Mucosa of descending colon (tissue), 3 donors: ENCODE measurements around the gene TRIP12. TPM values are rescaled to one million over a fixed set of nuclear protein-coding genes. Genes with fewer than 3 reads are reported as not detected.
"Not testable (repeated sequence)": the region's sequence is repeated elsewhere in the genome, so short reads cannot be mapped to it uniquely, and the experiment has no call there.

Experiments used
- ATAC-seq: fragments of 200-7000 bp; cut with Tn5 transposase; one replicate; pipeline ENCODE4 v1.9.1; 2020; ENCODE audit warnings: mild to moderate bottlenecking, moderate library complexity
- DNase-seq, 3 donors: peaks; one replicate each; pipeline ENCODE4 v3.0.0-alpha.2; 2020
- H3K36me3 ChIP-seq: fragments of 200-600 bp; one replicate; pipeline ENCODE4 v1.8.0; 2021; ENCODE audit warnings: low read depth, mild to moderate bottlenecking
- H3K4me1 ChIP-seq: fragments of 200-600 bp; one replicate; pipeline ENCODE4 v1.8.0; 2021; ENCODE audit warnings: low read depth, mild to moderate bottlenecking
- H3K4me3 ChIP-seq: fragments of 200-600 bp; one replicate; pipeline ENCODE4 v1.8.0; 2021; ENCODE audit warnings: mild to moderate bottlenecking
- H3K9me3 ChIP-seq: fragments of 200-600 bp; one replicate; pipeline ENCODE4 v1.8.0; 2021; ENCODE audit warnings: mild to moderate bottlenecking
- intact Hi-C, 2 donors: fragments of 100-400 bp; cut with DNase I in 1 of 2; cut with micrococcal nuclease in 1 of 2; formaldehyde crosslinking; loops; one replicate each; pipeline versions ENCODE4 v1.11.0 to v1.11.1; 2022; cut with DNase I, micrococcal nuclease
- total RNA-seq, 3 donors: library from RNA; stranded (reverse); fragmentation: NEBNext Ultra II Directional in 2 of 3; extraction: Animal tissue kit (Norgen Biotek cat#: 25700) in 2 of 3; gene quantifications; one replicate each; pipeline versions ENCODE4 v1.2.1 to v1.2.4, GENCODE V29; 2021 to 2023
- TF ChIP-seq, protein P1 (sequence below): fragments of 200-600 bp; IDR thresholded peaks from one replicate; pipeline ENCODE4 v1.8.0; 2022; ENCODE audit warnings: antibody characterized with exemption, mild to moderate bottlenecking
- donor health status: DM: no; HTN: no; CAD: no; lungs with moderate emphysema.
- donor health status: DM: no; HTN: no; CAD: no.
- donor health status: DM: no; HTN: yes; CAD: no.

Gene TRIP12
- total RNA-seq, 3 donors from 2014 or later = 196 to 240 (median 202) TPM

DNA sequence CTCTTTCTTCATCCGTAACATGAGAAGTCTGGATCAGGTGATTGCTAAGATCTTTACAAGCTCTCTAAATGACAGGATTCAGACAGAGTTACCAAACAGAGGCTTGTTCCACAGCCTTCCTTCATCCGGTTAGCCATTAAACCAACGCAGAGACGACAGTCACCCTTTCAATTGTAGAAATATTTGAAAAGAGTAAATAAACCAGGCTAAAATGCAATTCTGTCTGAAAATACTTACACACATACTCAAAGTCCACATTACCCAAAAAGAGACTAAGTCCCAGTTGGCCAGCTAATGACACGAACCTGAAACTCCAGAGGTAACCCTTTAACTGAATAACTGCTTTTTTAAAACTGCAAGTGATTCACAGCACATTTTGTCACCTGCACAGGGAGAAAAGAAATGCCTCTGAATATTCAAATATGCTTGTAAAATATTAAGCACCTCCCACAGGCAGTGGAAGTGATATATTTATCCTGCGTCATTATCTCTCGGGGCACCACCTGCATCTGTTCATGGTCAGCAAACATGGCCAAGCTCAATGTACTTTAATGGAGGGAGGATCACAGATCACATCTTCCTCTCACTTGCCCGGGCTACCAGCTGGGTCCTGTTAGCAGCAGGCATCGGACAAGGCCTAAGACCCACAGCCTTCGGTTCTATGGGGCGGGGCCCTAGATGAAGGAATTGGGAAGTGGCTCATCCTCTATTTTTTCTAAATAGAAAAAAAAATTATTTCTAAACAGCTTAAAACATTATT is 168.7 kb downstream of the TRIP12 start:
- Histone ChIP-seq H3K9me3 (no peaks in the 10 kb centered on the region), H3K4me3 (no peak overlapping the region), H3K4me1 (no peaks in the 10 kb centered on the region), H3K36me3 (no peaks in the 10 kb centered on the region)
- intact Hi-C loops = no loop called here
- DNase-seq (no peak), ATAC-seq (peak; percentile 31)
- TF ChIP-seq, protein P1, sequence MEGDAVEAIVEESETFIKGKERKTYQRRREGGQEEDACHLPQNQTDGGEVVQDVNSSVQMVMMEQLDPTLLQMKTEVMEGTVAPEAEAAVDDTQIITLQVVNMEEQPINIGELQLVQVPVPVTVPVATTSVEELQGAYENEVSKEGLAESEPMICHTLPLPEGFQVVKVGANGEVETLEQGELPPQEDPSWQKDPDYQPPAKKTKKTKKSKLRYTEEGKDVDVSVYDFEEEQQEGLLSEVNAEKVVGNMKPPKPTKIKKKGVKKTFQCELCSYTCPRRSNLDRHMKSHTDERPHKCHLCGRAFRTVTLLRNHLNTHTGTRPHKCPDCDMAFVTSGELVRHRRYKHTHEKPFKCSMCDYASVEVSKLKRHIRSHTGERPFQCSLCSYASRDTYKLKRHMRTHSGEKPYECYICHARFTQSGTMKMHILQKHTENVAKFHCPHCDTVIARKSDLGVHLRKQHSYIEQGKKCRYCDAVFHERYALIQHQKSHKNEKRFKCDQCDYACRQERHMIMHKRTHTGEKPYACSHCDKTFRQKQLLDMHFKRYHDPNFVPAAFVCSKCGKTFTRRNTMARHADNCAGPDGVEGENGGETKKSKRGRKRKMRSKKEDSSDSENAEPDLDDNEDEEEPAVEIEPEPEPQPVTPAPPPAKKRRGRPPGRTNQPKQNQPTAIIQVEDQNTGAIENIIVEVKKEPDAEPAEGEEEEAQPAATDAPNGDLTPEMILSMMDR = no peak

DNA sequence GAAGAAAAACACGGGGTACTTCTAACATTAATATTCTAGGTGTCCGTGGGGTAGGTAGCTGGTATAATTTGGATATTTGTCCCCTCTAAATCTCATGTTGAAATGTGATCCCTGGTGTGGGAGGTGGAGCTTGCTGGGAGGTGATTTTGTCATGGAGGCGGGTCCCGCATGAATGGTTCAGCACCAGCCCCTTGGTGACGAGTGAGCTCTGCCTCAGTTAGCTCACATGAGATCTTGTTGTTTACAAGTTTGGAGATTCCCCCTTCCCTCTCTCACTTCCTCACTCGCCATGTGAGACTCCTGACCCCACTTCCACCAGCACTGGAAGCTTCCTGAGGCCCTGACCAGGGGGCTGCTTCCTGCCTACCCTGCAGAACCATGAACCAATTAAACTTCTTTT is 172.0 kb downstream of the TRIP12 start:
- Histone ChIP-seq H3K36me3 (no peaks in the 10 kb centered on the region), H3K9me3 (no peaks in the 10 kb centered on the region), H3K4me1 (no peaks in the 10 kb centered on the region), H3K4me3 (no peak overlapping the region)
- DNase-seq = no peak
- ATAC-seq = no peak
- intact Hi-C loops = no loop called here
- TF ChIP-seq, protein P1 = no peak

DNA sequence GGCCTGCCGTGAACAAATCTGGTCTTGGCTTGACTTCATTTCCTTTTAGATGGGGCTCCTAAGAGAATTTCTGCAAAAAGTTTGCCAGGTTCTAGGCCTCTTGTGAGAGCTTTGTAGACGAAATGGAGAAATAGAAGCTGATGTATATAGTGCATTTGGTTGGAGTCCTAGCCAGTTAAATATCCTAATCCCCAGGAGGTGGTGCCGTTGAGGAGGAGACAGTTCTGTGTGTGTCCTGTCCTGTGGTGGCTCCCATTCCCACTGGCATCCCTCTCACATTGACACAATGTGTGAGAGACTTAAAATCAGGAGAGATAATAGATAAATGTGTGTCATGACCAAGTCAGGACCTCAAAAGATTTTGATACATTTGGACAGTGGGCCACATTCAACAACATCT is 172.9 kb downstream of the TRIP12 start:
- H3K36me3 ChIP-seq = no peaks in the 10 kb centered on the region
- DNase-seq (no peak), ATAC-seq (no peak)
- TF ChIP-seq, protein P1 = no peak
- intact Hi-C loops = no loop called here
- no peaks in the 10 kb centered on the region for H3K9me3 ChIP-seq
- no peaks in the 10 kb centered on the region for H3K4me1 ChIP-seq
- H3K4me3 ChIP-seq = no peak overlapping the region

DNA sequence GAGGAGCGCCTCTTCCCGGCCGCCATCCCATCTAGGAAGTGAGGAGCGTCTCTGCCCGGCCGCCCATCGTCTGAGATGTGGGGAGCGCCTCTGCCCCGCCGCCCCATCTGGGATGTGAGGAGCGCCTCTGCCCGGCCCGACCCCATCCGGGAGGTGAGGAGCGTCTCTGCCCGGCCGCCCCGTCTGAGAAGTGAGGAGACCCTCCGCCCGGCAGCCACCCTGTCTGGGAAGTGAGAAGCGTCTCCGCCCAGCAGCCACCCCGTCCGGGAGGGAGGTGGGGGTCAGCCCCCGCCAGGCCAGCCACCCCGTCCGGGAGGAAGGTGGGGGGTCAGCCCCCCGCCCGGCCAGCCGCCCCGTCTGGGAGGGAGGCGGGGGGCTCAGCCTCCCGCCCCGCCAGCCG is 179.1 kb downstream of the TRIP12 start:
- H3K36me3 ChIP-seq, ATAC-seq, DNase-seq, H3K4me3 ChIP-seq, H3K4me1 ChIP-seq, H3K9me3 ChIP-seq, intact Hi-C loops: not testable (repeated sequence)

DNA sequence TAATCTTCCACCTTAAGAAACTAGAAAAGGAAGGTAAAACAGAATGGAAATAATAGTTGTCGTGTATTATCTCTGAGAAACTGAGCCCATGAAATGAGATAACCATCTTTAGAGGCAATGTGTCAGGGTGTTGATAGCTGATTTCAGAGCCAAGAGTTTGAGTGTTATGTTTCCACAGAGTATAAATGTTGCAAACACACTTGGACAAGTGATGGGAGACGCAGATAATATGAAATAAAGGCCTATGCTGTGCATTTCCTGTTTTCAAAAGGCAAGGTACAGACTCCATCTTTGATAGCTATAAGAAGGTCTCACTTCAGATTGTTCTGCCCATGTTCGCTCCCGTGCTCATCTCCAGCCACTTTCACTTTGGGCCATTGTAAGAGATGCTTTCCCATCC is 181.5 kb downstream of the TRIP12 start:
- intact Hi-C loops = no loop called here
- no peaks in the 10 kb centered on the region for H3K36me3 ChIP-seq
- H3K4me1 ChIP-seq = no peaks in the 10 kb centered on the region
- TF ChIP-seq, protein P1 = no peak
- no peak for ATAC-seq
- H3K4me3 ChIP-seq = no peak overlapping the region
- peaks cover 12% of the 10 kb centered on the region for H3K9me3 ChIP-seq
- DNase-seq = no peak

DNA sequence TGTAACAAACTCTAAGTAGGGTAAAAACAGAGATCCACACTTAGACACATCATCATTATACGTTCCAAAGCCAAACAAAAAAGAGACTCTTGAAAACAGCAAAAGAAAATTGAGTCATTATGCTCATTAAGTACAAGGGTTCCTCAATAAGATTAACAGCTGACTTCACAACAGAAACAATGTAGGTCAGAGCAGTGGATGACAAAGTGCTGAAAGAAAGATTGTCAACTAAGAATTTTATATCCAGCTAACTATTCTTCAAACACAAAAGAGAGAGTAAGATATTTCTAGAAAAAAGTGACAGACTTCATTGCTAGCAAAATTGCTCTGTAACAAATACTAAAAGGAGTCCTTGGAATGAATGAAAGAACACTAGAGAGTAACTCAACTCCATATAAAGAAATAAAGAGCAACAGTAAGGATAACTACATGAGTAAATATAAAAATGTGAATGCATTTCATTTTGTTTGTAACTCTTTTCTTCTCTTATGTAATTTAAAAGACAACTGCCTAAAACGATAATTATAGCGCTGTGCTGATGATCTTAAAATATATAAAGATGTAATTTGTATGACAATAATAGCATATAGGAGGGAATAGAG is 183.7 kb downstream of the TRIP12 start:
- TF ChIP-seq, protein P1 = no peak
- ATAC-seq (no peak), DNase-seq (no peak)
- Histone ChIP-seq H3K9me3 (peaks cover 12% of the 10 kb centered on the region), H3K36me3 (no peaks in the 10 kb centered on the region), H3K4me1 (no peaks in the 10 kb centered on the region), H3K4me3 (no peak overlapping the region)
- intact Hi-C loops = no loop called here
